Aorta (tissue), 5 donors: ENCODE results near the gene ZDHHC1. TPM values are rescaled to one million over a fixed set of nuclear protein-coding genes. Genes with fewer than 3 reads are reported as not detected.
"Not testable (repeated sequence)": the region's sequence is repeated elsewhere in the genome, so short reads cannot be mapped to it uniquely, and the experiment has no call there.

ENCODE experiments used
- ATAC-seq: fragments of 200-7000 bp; cut with Tn5 transposase; one replicate; pipeline ENCODE4 v1.9.1; 2022; ENCODE audit warnings: moderate library complexity; ENCODE audit not compliant: low FRiP score
- DNase-seq, 2 donors: peaks; one replicate each; pipeline ENCODE4 v3.0.0-alpha.2; 2020
- H3K27ac ChIP-seq, 2 donors: one replicate each; pipeline ENCODE4 v1.5.1; 2013; ENCODE audit warnings: low read length in 2 of 2, mild to moderate bottlenecking in 2 of 2, moderate library complexity in 2 of 2, control low read depth in 1 of 2, inconsistent platforms in 1 of 2, low read depth in 1 of 2
- H3K27me3 ChIP-seq, 2 donors: one replicate each; pipeline ENCODE4 v1.6.1; 2013; ENCODE audit warnings: control low read depth in 1 of 2, low read length in 1 of 2, mild to moderate bottlenecking in 1 of 2, moderate library complexity in 1 of 2; ENCODE audit not compliant: insufficient read depth in 2 of 2, control insufficient read depth in 1 of 2
- H3K36me3 ChIP-seq, 2 donors: one replicate each; pipeline ENCODE4 v1.6.1; 2013; ENCODE audit warnings: control low read depth in 1 of 2, low read length in 1 of 2, mild to moderate bottlenecking in 1 of 2; ENCODE audit not compliant: insufficient read depth in 2 of 2, control insufficient read depth in 1 of 2
- H3K4me1 ChIP-seq, 2 donors: one replicate each; pipeline ENCODE4 v1.6.1; 2013; ENCODE audit warnings: low read length in 2 of 2, control low read depth in 1 of 2, mild to moderate bottlenecking in 1 of 2, moderate library complexity in 1 of 2; ENCODE audit not compliant: insufficient read depth in 2 of 2, control insufficient read depth in 1 of 2
- H3K4me3 ChIP-seq, 2 donors: one replicate each; pipeline ENCODE4 v1.5.1; 2013; ENCODE audit warnings: low read length in 2 of 2, control low read depth in 1 of 2, mild to moderate bottlenecking in 1 of 2
- H3K9me3 ChIP-seq: one replicate; pipeline ENCODE4 v1.6.1; 2013; ENCODE audit warnings: mild to moderate bottlenecking, low read length; ENCODE audit not compliant: control insufficient read depth
- WGBS, 2 donors: extraction: QIAGEN DNeasy Blood & Tissue Kit; methylation state at CpG; one replicate each; pipeline ENCODE4 v1.1.7; 2013; 5-methylcytosine and 5-hydroxymethylcytosine counted together
- intact Hi-C, 2 donors: fragments of 100-400 bp; cut with DNase I; formaldehyde crosslinking; loops; one replicate each; pipeline versions ENCODE4 v1.14.2 to v1.15.0; 2022
- polyA plus RNA-seq, 2 donors: library from polyadenylated mRNA; stranded (reverse); fragments of 200-250 nt; gene quantifications; one replicate each; pipeline ENCODE4 v1.2.3, GENCODE V29; 2013
- total RNA-seq, 2 donors: library from RNA; stranded (reverse); fragmentation: NEBNext Ultra II Directional; extraction: Animal tissue kit (Norgen Biotek cat#: 25700); gene quantifications; one replicate each; pipeline ENCODE4 v1.2.1, GENCODE V29; 2021
- donor health status: healthy with polysubstance abuse.
- donor health status: Bipolar disorder and iron deficiency.
- donor health status: DM: no; HTN: no; CAD: no.
- donor health status: DM: no; HTN: no; CAD: no.
- donor health status: DM: yes; HTN: yes; CAD: no.

The ZDHHC1 gene
- total and polyA plus RNA-seq, 4 donors, result 5.3 to 14.8 (median 9.8) TPM

GRCh38 chr16:67384778-67385510 is 31.3 kb downstream of the ZDHHC1 start:
- no peak overlapping the region for H3K27ac ChIP-seq
- H3K4me3 ChIP-seq, result no peak overlapping the region
- H3K4me1 ChIP-seq, result no peaks in the 10 kb centered on the region
- 84 to 88% methylated on average over 8 of the region's 8 CpGs for WGBS, 2 donors
- no peaks in the 10 kb centered on the region for H3K27me3 ChIP-seq
- DNase-seq (no peak), ATAC-seq (no peak)
- no peaks in the 10 kb centered on the region for H3K9me3 ChIP-seq
- intact Hi-C loops, result no loop called here
- no peaks in the 10 kb centered on the region for H3K36me3 ChIP-seq

DNA sequence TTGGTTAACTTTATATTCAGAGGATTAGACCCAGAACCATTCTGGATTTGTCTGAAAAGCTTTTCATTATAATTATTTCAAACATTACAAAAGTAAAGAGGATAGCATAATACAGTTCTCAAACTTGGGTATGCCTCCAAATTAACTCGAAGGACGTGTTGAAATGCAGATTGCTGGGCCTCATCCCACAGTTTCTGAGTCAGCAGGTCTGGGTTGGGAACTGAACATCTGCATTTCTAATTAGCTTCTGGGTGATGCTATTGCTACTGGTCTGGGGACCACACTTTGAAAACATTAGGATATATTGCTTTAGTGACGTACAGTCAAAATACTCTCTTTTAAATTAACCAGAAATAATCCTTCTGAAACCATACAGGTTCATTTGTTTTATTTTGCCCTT is 33.0 kb downstream of the ZDHHC1 start:
- Histone ChIP-seq H3K4me3 (no peak overlapping the region), H3K9me3 (no peaks in the 10 kb centered on the region), H3K4me1 (no peaks in the 10 kb centered on the region), H3K36me3 (no peaks in the 10 kb centered on the region), H3K27me3 (no peaks in the 10 kb centered on the region), H3K27ac (no peak overlapping the region)
- intact Hi-C loops, result no loop called here
- no peak for DNase-seq
- no peak for ATAC-seq
- WGBS, 2 donors, result 89 to 92% methylated on average over 3 of the region's 3 CpGs

- intact Hi-C loops, result no loop called here
Observed at GRCh38 chr16:67378642-67379041, 37.6 kb downstream of the ZDHHC1 start.

GRCh38 chr16:67376012-67376411 is 40.3 kb downstream of the ZDHHC1 start:
- DNase-seq, H3K9me3 ChIP-seq, H3K36me3 ChIP-seq, H3K4me3 ChIP-seq, H3K27ac ChIP-seq, intact Hi-C loops, ATAC-seq, H3K27me3 ChIP-seq, H3K4me1 ChIP-seq: not testable (repeated sequence)
- 89% methylated on average over 11 of the region's 11 CpGs for WGBS, 2 donors

More at GRCh38 chr16:67378642-67379041, 37.6 kb downstream of the ZDHHC1 start:
- Histone ChIP-seq H3K9me3 (no peaks in the 10 kb centered on the region), H3K27ac (no peak overlapping the region), H3K4me3 (no peak overlapping the region), H3K4me1 (no peaks in the 10 kb centered on the region), H3K36me3 (no peaks in the 10 kb centered on the region), H3K27me3 (peaks cover 0 to 3% of the 10 kb centered on the region in 2 donors)
- DNase-seq, result no peak
- WGBS, 2 donors, result 83 to 91% methylated on average over 1 of the region's 1 CpG
- no peak for ATAC-seq

DNA sequence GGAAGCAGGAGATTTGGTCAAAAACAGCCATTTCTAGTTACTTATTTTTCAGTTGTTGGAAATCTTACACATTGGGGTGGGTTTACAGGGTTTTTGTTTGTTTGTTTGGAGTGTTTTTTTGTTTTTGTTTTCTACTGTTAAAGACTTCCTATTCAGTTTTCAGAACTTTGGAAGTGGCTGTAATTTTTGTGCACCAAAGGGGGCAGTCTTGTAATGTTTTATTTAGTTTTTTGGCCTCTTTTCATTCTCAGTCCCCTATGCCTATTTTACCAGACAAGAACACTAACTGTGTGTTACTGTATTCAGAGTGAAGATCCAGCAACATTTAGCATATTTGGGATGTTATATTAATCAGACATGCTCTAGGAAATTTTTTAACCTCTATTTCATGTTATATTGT is 43.6 kb downstream of the ZDHHC1 start:
- Histone ChIP-seq H3K36me3 (no peaks in the 10 kb centered on the region), H3K27me3 (peaks cover 0 to 3% of the 10 kb centered on the region in 2 donors), H3K4me1 (no peaks in the 10 kb centered on the region), H3K4me3 (no peak overlapping the region), H3K27ac (no peak overlapping the region), H3K9me3 (no peaks in the 10 kb centered on the region)
- no peak for ATAC-seq
- intact Hi-C loops, result no loop called here
- DNase-seq, result no peak

DNA sequence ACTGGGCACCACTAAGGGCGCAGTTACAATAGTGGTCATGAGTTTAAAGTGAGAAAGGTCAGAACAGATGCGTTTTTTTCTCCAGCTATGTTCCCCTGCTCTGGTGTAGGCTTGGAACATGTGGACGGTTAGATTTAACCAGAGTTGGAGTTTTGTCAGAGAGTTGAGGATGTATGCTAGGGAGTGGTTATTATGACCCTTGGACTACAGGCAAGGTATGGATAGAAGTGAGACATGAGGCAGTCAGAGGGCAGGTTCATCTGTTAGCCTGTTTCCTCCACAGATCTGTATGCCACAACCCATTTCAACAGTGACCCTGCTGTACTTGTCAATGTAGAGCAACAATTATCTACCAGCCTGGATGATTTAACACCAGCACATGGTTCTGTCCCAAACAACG is 45.6 kb downstream of the ZDHHC1 start:
- H3K4me1 ChIP-seq, result no peaks in the 10 kb centered on the region
- intact Hi-C loops, result no loop called here
- 81 to 83% methylated on average over 4 of the region's 4 CpGs for WGBS, 2 donors

DNA sequence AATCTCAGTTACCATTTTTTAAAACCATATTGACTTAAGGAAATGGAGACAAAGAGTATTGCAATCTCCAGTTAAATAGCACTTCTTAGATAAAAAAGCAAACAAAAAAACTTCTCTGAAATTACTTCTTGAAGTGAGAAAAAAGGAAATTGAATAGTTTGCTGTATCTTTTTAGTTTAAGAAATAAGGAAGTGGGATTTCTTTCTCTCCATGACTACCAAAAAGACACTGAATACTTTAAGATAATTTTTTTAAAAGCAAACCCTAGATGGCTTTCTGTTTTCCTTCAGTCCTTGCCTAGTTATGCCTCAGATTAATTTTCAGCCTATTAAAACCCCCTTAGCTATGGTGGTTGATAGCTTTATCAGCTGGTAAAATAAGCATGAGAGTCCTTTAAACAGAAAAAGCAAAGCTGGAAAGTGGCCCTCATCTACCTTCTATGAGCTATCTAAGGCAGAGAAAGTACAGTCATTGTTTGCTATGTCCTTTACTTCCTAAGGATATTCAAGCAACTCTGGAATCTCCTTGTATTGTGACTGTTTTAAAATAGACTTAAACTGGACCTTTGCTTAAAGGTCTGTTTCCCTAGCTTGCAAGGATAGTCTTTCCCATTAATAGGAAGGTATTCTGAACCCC is 51.6 kb downstream of the ZDHHC1 start:
- no peak for DNase-seq
- H3K27ac ChIP-seq, result no peak overlapping the region
- no peak overlapping the region for H3K4me3 ChIP-seq
- no peak for ATAC-seq
- intact Hi-C loops, result no loop called here
- H3K9me3 ChIP-seq, result no peaks in the 10 kb centered on the region
- H3K27me3 ChIP-seq, result no peaks in the 10 kb centered on the region
- no peaks in the 10 kb centered on the region for H3K4me1 ChIP-seq
- H3K36me3 ChIP-seq, result no peaks in the 10 kb centered on the region

More for the DNA sequence above, 45.6 kb downstream of the ZDHHC1 start:
- H3K9me3 ChIP-seq, result no peaks in the 10 kb centered on the region
- no peak overlapping the region for H3K4me3 ChIP-seq
- H3K27ac ChIP-seq, result no peak overlapping the region
- no peak for DNase-seq
- no peak for ATAC-seq
- no peaks in the 10 kb centered on the region for H3K27me3 ChIP-seq
- H3K36me3 ChIP-seq, result no peaks in the 10 kb centered on the region

- Histone ChIP-seq H3K27ac (no peak overlapping the region), H3K36me3 (no peaks in the 10 kb centered on the region), H3K9me3 (no peaks in the 10 kb centered on the region), H3K4me3 (no peak overlapping the region), H3K27me3 (no peaks in the 10 kb centered on the region), H3K4me1 (no peaks in the 10 kb centered on the region)
- 76 to 83% methylated on average over 3 of the region's 3 CpGs for WGBS, 2 donors
- intact Hi-C loops, result no loop called here
- DNase-seq, result no peak
- no peak for ATAC-seq
Observed at GRCh38 chr16:67361038-67361437, 55.2 kb downstream of the ZDHHC1 start.
